Measurements from ENCODE around the gene DIAPH3.

Gene DIAPH3

GRCh38 chr13:60114499-60115028, 49.2 kb downstream of the DIAPH3 start:
- no peak for TF ChIP-seq CTCF (IDR thresholded peaks at IDR 0.05; ENCODE audit: insufficient read depth, missing control alignments)
- DNase-seq (ENCODE audit: insufficient read length, low spot score) (no peak), FAIRE-seq (no peak)

GRCh38 chr13:60112771-60113170, 51.0 kb downstream of the DIAPH3 start:
- FAIRE-seq (no peak), DNase-seq (ENCODE audit: insufficient read length, low spot score) (no peak)
- no peak for TF ChIP-seq CTCF (IDR thresholded peaks at IDR 0.05; ENCODE audit: insufficient read depth, missing control alignments)

GRCh38 chr13:60111691-60112090, 52.0 kb downstream of the DIAPH3 start:
- TF ChIP-seq CTCF (IDR thresholded peaks at IDR 0.05; ENCODE audit: insufficient read depth, missing control alignments) = no peak
- FAIRE-seq = no peak
- no peak for DNase-seq (ENCODE audit: insufficient read length, low spot score)

- DNase-seq (ENCODE audit: insufficient read length, low spot score) (no peak), FAIRE-seq (no peak)
- no peak for TF ChIP-seq CTCF (IDR thresholded peaks at IDR 0.05; ENCODE audit: insufficient read depth, missing control alignments)
Measured at GRCh38 chr13:60109285-60109684, 54.4 kb downstream of the DIAPH3 start.

- FAIRE-seq (no peak), DNase-seq (ENCODE audit: insufficient read length, low spot score) (no peak)
- no peak for TF ChIP-seq CTCF (IDR thresholded peaks at IDR 0.05; ENCODE audit: insufficient read depth, missing control alignments)
Measured at GRCh38 chr13:60108589-60108988, 55.1 kb downstream of the DIAPH3 start.

- no peak for TF ChIP-seq CTCF (IDR thresholded peaks at IDR 0.05; ENCODE audit: insufficient read depth, missing control alignments)
- no peak for DNase-seq (ENCODE audit: insufficient read length, low spot score)
- FAIRE-seq = no peak
Measured at GRCh38 chr13:60099631-60100420, 63.9 kb downstream of the DIAPH3 start.

- DNase-seq (ENCODE audit: insufficient read length, low spot score) (no peak), FAIRE-seq (no peak)
- no peak for TF ChIP-seq CTCF (IDR thresholded peaks at IDR 0.05; ENCODE audit: insufficient read depth, missing control alignments)
Measured at GRCh38 chr13:60095300-60095699, 68.4 kb downstream of the DIAPH3 start.
